ENCODE results near the gene KMT2D. TPM values are rescaled to one million over a fixed set of nuclear protein-coding genes. Genes with fewer than 3 reads are reported as not detected.

Gene KMT2D
- polyA plus RNA-seq, 4 donors, result 33.9 to 60.7 (median 44.0) TPM

DNA sequence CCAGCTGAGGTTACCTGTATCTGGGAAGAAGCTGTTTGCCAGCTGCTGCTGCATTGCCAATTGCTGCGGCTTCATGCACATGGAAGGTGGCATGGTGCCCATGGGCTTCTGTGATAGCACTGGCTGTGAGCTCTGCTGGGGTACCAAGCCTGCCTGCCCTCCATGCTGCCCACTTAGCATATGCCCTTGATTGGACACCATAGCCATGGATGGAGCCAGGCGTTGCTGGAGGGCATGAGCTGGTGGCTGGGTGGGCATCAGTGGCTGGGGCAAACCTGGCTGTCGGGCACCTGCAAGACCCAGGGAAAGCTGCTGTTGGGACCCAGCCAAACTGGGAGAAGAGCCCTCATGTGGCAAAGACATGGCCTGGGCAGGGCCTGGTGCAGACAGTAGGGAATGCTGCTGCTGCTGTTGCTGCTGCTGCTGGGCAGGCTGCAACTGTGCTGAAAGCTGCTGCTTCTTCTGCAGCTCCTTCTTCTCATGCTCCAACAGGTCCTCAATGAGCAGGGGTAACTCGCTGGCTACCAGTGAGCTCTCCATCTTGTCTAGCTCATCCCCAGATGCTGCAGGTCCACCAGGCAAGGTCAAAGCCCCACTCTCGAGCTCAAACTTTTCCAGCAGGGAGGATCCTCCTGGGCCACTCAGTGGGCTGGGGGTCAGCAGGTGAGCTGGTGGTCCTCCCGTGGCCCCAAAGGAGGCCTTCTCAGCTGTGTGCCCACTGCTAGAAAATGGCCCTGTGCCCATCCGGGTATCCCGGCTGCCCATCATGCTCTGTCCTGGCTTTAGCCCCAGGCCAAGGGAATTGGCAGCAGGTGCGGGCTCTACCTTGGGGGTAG is 23.3 kb downstream of the KMT2D start:
- no peak for DNase-seq (ENCODE audit: low read depth in 4 of 4, low spot score in 3 of 4)

DNA sequence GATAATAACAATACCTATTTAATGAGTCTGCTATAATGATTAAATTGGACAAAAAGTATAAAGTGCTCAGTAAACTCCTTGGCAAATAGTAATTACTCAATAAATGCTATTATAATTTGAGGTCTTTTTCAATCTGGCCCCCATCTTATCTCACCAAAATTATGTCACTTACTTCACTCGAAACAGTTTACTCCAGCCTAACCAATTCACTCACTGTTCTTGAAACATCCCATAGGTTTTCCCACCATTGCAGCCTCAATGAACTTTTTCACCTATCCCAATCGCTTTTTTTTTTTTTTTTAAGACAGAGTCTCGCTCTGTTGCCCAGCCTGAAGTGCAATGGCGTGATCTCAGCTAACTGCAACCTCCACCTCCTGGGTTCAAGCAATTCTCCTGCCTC is 24.6 kb downstream of the KMT2D start:
- no peak for DNase-seq (ENCODE audit: low read depth in 4 of 4, low spot score in 3 of 4)

DNA sequence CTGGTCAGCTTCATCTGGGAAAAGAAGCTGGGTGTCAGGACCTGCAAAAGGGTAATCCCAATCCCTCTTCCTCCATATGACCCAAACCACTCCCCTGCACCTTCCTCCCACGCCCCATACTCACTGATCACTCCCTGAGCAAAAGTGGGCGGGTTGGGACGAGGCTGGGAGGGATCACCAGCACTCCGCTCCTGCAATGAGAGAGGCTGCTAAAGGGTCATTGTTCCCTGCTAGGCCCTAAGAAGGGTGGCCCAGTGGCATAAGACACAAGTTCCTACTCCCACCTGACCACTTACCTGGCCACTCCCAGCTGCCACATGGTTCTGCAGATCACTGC is 26.3 kb downstream of the KMT2D start:
- no peak for DNase-seq (ENCODE audit: low read depth in 4 of 4, low spot score in 3 of 4)

DNA sequence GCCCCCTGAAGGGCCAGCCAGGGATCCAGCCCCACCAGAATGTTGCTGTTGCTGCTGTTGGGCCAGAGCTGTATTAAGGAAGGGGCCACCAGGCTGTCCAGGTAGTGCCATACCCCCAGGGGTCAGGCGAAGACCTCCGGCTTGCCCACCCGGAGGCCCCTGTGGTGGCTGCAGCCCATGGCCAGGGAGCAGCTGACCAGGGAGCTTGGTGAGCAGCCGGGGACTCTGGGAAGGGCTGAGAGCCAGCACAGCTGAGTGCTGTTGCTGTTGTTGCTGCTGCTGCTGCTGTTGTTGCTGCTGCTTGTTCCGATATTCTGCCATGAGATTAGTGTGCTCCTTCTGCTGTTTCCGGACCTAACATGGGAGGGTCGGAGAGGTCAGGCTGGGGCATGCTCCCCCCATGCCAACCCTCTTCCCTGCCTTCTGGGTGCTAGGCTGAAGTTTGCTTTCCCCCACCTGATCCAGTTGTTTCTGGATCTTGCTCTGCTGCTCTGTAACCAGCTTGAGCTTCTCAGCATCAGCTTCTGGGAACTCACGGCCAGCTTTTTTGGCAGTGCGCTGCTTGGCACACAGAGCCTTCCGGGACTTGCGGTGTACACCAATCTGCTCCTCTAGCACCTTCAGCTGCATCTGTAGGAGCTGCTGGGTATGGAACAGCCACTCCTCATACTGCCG is 26.8 kb downstream of the KMT2D start:
- DNase-seq (ENCODE audit: low read depth in 4 of 4, low spot score in 3 of 4), result no peak

DNA sequence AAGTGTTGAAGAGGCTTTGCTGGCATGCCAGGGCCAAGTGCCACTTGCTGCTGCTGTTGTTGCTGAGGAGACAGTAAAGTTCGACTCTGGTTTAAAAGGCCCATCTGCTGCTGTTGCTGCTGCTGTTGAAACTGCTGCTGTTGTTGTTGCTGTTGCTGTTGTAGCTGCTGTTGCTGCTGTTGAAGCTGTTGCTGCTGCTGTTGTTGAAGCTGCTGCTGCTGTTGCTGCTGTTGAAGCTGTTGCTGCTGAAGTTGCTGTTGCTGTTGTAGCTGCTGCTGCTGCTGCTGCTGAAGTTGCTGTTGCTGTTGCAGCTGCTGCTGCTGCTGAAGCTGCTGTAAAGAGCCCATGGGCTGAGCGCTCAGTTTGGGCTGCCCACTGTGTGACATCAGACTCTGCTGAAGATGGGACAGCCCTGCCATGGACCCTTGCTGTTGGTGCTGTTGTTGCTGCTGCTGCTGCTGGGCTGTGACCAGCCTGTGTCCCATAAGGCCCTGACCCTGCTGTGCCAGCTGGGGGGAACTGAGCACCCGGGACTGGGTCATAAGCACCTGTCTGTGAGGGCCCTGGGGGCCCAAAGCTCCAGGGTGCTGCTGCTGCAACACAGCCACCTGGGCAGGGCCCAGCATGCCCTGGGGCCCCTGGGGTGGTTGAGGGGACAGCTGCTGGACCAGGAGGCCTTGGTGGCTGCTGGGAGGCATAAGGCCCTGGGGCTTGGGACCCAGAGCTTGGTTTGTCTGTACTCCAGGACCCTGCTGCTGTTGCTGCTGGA is 27.7 kb downstream of the KMT2D start:
- DNase-seq (ENCODE audit: low read depth in 4 of 4, low spot score in 3 of 4), result no peak

DNA sequence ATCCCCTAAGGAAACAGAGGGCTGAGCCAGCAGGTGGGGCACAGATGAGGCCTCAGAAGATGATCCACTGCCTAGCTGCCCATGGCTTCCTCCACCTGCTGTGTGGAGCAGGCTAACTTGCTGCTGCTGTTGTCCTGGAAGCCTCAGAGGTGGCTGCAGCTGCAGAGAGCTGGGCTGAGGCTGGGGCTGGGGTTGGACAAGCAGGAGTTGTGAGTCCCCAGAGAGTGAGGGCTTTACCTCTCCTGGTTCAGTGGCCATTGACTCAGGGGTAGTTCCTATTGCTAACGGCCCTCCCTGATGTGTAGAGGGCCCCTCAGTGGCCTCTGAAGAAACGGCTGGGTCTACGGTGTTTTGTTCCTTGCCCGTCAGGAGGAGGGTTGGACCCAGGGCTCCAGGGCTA is 28.3 kb downstream of the KMT2D start:
- no peak for DNase-seq (ENCODE audit: low read depth in 4 of 4, low spot score in 3 of 4)

DNA sequence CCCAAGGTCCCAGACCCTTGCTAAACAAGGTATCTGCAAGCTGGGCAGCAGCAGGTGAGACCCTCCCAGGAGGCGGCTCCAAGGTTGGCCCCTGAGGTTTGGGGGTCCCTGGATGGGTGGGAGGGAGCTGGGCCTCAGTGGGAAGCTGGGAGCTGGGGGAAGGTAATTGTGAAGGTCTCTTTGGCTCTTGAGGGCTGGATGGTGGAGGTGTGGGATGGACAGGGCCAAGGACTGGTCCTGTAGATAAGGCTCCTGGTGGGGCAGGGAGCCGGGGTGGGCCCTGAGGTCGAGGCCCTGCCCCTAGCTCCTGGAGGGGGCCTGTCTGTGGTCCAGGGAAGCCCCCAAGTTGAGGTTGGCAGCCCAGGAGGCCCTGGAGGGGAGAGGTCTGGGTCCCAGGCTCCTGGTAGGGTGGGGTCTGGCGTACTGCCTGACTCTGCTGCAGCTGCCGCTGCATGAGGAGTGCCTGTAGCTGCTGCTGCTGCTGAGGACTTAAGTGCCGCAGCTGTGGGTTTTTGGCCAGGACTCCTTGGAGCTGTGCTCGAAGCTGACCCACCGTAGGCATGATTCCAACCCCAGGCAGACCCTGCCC is 28.9 kb downstream of the KMT2D start:
- DNase-seq (ENCODE audit: low read depth in 4 of 4, low spot score in 3 of 4), result no peak

DNA sequence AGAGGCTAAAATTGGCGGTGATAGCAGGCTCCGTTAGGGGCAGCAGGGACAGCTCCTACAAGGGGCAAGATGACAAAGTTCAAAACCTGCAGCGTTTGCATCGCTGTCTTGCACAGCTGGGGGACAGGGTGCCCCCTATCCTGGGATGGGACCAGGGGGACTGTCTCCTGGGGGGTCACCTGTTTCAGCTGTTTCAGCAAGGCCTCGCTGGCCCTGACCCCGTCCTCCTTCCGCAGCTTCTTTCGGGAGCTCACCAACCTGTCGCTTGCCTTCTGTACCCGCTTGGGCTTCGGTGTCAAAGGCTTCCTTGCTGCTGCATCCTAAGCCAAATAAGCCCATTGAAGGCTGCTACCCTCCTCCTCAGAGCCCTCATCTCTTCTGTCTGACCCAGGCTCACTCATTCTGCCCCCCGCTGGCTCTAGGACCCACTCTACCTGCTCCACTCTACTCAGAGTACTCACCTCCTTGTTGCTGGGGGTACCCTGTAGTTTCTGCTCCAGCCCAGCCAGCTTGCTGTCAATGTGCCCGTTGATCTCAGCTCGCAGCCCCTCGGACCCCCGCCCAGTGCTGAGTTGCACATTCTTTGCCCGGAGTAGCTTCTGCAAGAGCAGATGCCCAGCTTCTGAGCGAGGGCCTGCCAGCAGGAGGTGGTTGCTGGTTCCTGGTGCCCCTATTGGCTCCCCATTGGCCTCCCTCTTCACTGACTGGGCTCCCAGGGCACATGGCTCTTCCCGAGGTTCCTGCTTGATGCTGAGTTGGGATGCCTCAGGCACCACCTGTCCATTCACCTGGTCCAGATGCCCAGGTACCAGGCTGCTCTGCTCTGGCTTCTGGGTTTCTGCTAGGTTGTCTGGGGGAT is 29.7 kb downstream of the KMT2D start:
- no peak for DNase-seq (ENCODE audit: low read depth in 4 of 4, low spot score in 3 of 4)

DNA sequence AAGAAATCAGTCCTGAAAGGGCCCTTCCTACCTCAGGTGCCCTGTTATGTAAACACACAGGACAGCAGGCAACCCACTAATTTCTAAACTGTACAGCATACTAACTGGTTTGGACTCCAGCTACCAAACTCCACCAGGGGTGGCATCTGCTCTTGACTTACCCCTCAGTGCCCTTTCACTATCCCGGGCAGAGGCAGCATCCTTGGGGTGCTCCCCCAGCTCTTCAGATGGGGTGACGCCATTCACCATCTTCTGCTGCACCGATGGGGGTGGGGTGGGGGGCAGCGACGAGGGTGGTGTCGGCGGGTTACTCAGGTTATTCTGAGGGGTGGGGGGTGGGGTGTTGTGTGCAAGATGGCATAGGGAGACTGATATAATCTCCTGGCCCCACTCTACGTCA is 30.5 kb downstream of the KMT2D start:
- no peak for DNase-seq (ENCODE audit: low read depth in 4 of 4, low spot score in 3 of 4)

DNA sequence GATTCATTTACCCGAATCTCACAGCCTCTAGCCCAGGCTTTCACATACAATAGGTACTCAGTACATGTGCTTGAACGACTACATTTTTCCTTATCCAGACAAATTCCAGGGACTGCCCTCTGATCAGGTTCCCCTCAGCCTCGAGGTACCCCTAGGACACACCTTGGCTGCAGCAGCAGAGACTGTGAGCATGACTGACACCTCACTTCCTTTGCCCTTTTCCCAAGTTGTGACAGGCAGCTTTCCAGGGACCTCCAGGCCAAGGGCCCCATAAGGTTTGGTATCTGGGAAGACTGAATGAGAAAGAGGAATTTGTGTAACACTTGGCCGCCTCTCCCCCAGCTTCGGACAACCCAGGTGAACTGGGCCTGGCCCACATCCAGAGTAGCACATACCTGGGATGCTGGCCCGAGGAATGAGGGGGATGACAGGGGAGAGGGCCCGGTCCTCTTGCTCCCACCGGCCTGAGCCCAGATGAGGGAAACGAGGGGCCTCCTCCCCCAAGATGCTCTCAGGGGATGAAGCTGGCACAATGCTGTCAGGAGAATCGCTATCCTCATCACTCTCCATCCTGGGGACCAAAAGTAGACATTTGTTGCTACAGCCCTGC is 31.8 kb downstream of the KMT2D start:
- no peak for DNase-seq (ENCODE audit: low read depth in 4 of 4, low spot score in 3 of 4)

DNA sequence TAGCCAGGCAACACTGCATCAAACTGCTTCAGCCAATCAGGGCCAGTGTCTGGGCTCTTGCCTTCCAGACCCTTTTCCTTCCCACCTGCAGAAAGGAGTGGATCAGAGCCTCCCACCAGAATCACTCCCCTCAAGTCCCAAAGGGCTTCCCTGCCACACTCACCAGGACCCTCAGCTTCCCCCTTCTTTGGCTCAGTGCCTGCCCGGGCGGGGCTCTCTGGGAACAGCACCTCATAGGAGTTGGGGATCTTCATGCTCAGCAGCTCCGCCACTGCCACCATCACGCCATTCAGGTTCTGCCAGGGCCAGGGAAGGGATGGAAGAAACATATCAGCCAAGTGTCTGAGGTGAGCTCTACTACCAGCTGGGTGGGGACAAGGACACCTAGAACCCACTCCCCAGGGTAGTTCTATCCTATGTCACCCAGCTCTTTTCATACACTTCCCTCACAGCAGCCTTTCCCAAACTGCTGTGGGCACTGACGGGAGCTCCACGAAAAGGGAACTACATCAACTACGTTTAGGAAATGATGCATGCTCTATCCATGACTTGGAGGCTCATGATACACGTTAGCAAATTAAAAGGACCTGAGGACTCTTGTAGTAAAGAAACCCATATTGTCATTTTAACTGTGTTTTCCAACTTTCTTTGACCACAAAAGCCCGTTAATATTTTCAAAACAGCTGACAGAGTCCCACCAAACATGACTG is 32.6 kb downstream of the KMT2D start:
- DNase-seq (ENCODE audit: low read depth in 4 of 4, low spot score in 3 of 4), result no peak

DNA sequence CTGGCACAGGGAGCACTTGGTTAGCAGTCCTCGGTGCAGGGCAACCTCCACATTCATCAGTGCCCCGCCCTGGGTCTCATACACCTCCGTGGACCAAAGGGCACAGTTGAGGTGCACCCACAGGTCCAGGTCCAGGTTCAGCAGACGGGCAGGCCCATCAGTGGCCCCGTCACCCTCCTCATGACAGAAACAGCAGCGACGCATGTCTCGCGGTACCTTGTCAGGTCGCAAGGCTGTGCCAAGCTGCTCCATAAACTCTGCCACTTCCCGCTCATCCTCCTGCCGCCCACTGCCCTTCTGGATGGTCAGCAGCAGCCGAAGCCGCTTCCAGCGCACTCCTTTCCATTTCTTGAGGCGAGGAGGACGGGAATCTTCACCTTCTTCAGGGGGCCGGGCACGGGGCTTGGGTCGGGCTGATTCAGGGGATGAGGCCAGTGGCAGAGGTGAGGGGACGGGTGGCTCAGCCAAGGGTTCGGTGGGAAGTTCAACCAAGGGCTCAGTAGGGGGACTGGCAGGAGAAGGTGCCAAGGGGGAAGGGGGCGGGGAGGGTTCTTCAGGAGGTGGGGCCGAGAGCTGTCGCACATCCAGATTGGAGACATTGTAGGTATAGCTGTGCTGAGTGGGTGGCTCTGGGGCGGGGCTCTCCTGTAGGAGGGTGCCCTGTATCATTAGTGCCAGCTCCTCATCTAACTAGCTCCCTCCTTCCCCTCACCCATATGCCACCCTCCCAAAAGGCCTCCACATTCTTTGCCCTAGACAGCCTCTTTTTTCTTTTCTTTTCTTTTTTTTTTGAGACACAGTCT is 33.7 kb downstream of the KMT2D start:
- DNase-seq (ENCODE audit: low read depth in 4 of 4, low spot score in 3 of 4), result no peak

DNA sequence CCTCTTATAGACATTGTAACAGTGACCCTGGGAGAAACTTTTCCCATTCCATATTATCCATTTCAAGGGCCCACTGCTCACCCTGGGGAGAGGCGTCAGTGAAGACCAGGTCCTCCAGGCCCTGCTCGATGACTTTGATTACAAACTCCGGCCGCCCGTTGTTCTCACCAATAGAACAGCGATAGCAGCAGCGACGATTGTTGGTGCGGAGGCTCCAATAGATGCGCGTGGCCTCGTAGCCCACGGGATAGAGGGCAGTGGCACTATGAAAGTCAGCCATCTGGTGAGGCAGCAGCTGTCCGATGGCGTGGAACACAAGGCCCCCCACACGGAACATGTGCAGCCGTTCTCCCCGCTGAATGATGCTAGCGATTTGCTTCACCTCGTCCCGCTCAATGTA is 34.5 kb downstream of the KMT2D start:
- DNase-seq (ENCODE audit: low read depth in 4 of 4, low spot score in 3 of 4), result no peak

DNA sequence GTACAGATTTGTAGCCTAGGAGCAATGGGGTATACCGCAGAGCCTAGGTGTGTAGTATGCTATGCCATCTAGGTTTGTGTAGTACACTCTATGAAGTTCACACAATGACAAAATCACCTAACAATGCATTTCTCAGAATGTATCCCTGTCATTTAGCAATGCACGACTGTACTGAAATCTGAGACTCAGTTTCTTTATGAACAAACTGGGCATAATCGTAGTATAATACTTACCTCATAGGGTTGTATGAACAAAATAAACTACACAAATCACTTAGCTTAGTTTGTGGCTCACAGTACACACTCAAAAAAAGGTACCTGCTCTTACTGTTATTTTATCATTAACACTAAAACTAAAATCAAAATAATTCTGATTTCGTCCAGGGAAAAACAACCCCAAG is 35.1 kb downstream of the KMT2D start:
- no peak for DNase-seq (ENCODE audit: low read depth in 4 of 4, low spot score in 3 of 4)

DNA sequence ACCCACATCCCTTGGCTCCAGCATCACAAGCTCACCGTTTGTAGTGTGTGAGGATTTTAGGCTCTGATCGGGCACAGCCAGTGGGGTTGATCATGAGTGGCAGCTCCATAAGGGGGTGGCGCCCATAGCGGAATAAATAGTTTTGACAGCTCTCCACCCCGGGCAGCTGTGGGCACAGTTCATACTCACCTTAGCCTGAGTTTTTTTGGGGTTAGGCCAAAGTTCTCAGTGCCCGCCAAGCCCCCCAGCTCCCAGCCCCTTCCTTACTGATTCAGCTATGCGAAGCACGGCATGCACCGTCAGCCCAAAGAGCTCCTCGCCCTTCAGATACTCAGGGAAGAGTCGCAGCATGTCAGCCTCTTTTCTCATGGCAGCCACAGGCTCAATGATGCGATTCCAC is 36.1 kb downstream of the KMT2D start:
- no peak for DNase-seq (ENCODE audit: low read depth in 4 of 4, low spot score in 3 of 4)

DNA sequence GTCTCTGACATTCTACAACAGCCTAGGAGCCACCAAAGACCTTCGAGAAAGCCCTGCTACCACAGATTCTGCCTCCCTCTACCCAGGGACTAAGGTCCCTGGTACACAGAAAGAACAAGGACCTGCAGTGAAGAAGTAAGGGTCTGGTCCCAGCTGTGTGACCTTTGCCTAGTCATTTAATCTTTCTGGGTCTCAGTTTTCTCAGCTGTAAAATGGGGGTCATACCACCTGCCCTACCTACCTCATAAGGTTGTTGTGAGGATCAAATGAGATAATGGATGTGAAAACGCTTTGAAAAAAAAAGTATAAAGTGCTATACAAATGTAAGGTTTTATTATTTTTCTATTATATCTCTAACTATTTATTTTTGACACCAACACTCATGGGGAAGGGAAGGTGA is 36.8 kb downstream of the KMT2D start:
- no peak for DNase-seq (ENCODE audit: low read depth in 4 of 4, low spot score in 3 of 4)

DNA sequence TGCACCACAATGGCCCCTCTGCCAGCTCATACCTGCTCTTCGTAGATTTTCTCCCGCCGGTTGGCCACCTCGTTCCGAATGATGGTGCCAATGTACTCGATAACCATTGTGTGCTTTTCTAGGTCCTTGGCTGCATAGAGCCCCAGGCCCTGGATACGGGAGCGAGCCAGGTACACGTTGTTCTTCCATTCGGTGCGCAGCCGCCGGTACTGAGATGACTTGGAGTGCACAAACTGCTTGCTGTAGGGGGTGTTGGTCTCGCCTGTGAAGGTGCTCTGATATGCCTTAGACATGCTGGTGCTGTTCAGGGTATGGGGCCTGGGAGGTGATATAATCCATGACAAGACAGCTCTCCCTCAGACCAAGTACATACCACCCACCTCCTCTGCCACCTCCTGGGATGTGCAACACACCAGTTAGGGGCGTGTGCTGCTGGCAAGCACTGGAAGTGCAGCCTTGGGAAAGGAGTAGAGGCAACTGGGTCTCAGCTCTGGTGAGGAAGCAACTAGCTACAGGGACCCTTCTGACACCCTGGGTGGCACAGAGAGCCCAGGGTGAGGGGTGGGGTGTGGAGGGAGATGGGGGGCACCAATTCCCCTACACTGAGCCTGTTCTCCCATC is 37.9 kb downstream of the KMT2D start:
- no peak for DNase-seq (ENCODE audit: low read depth in 4 of 4, low spot score in 3 of 4)

DNA sequence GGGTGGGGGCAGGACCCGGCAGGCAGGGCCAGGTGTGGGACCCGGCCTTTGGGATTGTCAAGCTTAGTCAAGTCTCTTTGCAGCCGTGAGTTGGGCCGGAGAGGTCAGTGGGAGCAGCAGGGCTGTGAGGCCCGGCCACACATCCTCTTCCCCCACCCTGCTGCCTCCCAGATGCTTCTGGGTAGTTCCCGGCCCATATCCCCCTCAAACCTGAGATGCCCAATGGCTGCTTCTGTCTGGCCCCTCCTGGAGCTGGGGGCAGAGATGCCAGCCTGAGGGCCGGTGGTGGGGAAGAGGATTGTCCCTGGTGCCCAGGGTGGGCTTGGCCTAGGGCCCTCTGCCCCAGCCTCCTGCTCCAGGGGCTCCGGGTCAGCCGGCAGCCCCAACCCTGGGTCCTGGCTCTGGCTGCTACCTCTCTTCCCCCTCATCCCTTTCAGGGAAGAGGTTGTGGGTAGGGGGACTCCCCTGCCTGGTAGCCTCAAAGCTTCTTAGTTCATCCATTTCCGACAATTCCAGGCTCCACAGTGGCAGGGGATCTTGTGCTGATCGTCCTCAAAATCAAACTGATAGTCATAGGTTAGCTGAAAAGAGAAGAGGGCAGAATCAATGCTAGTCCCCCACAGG is 39.2 kb downstream of the KMT2D start:
- no peak for DNase-seq (ENCODE audit: low read depth in 4 of 4, low spot score in 3 of 4)

Measured in left renal pelvis (tissue), 4 donors.